Measurements from ENCODE around the gene NEIL1.
A peak's percentile ranks its signal among the peaks of the same experiment; 100 is the strongest.
"Not testable (repeated sequence)": the region's sequence is repeated elsewhere in the genome, so short reads cannot be mapped to it uniquely, and the experiment has no call there.

NEIL1 gene, protein sequence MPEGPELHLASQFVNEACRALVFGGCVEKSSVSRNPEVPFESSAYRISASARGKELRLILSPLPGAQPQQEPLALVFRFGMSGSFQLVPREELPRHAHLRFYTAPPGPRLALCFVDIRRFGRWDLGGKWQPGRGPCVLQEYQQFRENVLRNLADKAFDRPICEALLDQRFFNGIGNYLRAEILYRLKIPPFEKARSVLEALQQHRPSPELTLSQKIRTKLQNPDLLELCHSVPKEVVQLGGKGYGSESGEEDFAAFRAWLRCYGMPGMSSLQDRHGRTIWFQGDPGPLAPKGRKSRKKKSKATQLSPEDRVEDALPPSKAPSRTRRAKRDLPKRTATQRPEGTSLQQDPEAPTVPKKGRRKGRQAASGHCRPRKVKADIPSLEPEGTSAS

DNA sequence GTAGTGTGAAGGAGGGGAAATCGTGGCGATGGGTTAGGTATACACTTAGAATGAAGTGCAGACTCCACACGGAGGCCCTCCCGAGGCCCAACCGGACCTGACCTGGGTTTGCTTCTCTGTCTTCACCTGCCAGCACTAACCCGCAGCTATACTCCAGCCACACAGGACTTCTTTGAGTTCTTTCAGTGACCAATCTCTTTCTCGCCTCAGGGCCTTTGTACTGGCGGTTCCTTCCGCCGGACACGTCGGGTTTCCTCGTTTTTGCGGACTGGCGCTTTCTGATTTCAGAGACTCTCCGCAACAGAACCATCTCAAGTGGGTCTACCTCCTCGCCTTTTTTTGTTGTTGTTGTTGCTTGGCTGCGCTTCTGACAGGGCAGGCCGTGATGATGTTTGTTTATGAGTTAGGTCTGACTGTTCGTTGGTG lies at the start of gene NEIL1:
Gene NEIL1 (plus strand): TSS at position 244 of the 426 bp plus-strand sequence. CDS start 1,867 bp downstream, outside the sequence.
- DNase-seq (ENCODE audit: low read depth) = no peak

- not testable (repeated sequence) for DNase-seq (ENCODE audit: low read depth)
Observed at GRCh38 chr15:75298541-75299310, 48.1 kb upstream of the NEIL1 start.

DNA sequence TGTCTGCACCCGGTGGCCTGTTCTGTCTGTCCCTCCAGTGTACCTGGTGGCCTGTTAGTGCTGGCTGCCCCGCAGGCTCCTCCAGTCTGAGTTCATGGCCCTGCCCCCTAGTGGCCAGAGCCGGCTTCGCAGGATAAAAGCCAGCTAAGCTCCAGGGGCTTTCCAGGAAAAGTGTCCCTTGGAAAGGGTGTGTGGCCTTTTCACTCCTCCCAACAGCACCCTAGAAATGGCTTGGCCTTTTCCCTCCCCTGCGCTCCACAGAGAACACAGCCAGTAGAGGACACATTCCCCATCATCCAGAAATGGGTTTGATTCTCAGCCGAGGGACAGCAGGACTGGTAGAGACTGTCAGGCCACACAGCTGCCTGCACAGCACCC lies 47.5 kb upstream of the NEIL1 start:
- peak; percentile 41 for DNase-seq (ENCODE audit: low read depth)

DNA sequence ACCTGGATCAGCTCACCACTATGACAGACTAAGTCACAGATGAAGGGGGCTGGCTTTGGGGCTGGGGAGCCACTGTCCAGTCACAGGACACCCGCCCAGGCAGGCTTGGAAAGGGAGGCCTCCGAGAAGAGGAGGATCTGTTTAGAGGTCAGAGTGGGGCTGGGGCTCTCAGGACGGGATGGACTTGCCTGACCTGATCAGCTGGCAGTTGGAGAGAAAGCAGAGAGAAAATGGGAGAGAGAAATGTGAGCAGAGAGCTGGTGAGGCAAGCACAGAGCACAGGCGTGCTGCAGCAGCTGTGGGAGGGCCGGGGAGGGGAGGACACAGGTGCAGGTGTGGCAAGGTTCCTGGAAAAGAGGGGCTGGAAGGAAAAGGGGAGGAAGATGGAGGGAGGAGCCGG lies 46.8 kb upstream of the NEIL1 start:
- not testable (repeated sequence) for DNase-seq (ENCODE audit: low read depth)

DNA sequence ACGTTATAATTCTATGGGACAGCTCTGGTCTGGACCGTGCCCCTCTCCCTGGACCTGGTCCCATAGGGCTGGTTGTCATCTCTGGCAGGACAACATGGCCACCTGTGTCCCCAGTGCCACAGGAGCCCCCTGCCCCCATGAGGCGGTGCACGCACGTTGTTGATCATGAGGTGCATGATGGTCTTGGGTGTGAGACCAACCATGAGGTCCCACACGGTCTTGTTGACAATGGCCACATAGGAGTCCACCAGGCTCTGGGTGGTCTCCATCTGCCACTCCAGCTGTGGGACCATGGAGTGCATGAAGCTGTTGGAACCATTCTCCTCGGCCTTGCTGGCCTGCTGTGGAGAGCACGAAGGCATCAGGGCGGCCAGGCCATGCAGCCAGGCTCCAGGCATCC lies 44.5 kb upstream of the NEIL1 start:
- no peak for DNase-seq (ENCODE audit: low read depth)

DNA sequence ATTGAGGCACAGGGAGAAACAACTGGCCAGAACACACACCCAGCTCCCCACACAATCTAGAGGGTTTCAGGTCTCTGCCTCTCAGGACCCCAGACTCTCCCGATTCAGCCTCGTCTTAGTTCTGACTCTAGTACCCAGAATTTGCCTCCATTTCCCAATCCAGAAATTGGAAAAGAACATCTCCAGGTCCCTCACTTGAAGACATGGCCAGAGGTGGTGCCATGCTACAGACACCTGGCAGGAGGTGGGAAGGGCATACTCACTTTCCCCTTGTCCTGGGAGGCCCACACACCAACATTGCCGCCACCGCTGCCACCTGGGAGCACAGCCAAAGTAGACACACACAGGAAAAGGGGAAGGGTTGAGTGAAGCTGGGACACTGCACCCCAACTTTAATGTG lies 44.1 kb upstream of the NEIL1 start:
- DNase-seq (ENCODE audit: low read depth) = not testable (repeated sequence)

DNA sequence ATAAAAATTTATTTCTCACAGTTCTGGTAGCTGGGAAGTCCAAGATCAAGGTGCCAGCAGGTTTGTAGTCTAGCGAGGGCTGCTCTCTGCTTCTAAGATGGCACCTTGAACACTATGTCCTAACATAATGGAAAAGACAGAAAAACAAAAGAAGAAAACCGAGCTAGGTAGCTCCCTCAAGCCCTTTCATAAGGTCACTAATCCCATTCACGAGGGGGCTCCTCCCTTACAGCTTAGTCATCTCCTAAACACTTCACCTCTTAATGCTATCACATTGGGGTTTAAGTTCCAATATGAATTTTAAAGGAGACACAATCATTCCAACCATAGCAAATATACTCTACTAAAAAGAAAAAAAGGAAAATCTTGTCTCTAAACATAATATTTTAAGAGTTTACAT lies 40.7 kb upstream of the NEIL1 start:
- DNase-seq (ENCODE audit: low read depth) = no peak

- DNase-seq (ENCODE audit: low read depth) = no peak
Observed at GRCh38 chr15:75307778-75308390, 39.0 kb upstream of the NEIL1 start.

DNA sequence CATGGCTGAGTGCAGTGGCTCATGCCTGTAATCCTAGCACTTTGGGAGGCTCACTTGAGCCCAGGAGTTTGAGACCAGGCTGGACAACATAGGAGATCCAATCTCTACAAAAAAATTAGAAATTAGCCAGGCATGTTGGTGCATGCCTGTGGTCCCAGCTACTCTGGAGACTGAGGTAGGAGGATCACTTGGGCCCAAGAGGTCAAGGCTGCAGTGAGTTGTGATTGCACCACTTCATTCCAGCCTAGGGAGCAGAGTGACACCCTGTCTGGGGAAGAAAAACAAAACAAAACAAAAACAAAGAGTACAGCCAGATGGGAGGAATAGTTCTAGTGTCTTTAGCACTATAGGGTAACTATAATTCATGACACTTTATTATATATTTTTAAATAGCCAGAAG lies 37.1 kb upstream of the NEIL1 start:
- no peak for DNase-seq (ENCODE audit: low read depth)

DNA sequence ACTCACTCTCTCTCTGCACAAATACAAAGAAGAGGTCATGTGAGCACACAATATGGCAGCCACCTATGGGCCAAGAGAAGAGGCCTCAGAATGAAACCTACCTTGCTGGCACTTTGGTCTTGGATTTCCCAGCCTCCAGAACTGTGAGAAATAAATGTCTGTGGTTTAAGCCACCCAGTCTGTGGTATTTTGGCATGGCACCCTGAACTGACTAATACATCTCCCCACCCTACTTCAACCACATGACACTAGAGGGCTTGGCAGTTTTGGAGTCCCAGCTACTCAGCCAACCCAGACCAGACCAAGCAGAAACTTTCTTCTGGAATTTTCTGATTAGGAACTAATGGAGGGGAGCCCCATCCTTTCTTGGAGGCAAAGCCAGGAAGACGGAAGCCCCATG lies 34.3 kb upstream of the NEIL1 start:
- not testable (repeated sequence) for DNase-seq (ENCODE audit: low read depth)

DNA sequence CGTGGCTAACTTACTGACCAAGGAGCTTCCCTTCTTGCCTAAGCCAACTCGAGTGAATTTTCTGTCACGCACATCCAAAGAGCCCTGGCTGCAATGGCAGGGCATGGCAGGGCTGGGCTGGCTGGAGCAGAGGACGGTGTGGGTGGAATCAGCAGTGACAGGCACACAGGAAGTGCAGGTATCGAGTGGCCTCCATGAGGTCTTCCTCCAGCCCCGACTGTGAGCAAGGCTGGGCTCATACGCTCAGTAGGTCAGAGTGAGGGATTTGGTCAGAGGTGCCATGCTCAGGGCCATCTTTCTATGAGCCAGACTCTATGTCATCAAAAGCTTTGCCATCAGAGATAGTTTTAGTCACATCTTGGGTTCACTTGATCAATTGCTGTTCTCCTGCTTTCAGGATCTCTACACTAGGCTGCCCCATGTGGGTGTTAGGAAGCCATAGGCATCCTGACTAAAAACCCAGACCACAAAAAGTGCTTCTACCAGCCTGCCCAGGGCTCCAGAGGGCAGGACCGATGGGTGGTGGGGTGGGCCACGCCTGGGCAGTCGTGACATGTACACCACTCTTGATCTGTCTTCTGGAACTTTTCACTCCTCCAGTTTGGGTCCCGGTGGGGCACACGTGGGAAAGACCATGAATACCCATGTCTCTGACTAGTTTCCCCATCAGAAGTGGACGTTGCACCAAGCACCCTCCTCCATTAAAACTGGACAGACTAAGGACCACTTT lies 33.6 kb upstream of the NEIL1 start:
- no peak for DNase-seq (ENCODE audit: low read depth)

- no peak for DNase-seq (ENCODE audit: low read depth)
Observed at GRCh38 chr15:75314552-75315290, 32.1 kb upstream of the NEIL1 start.

- DNase-seq (ENCODE audit: low read depth) = not testable (repeated sequence)
Observed at GRCh38 chr15:75319231-75319897, 27.5 kb upstream of the NEIL1 start.

- no peak for DNase-seq (ENCODE audit: low read depth)
Observed at GRCh38 chr15:75321711-75322110, 25.1 kb upstream of the NEIL1 start.

- no peak for DNase-seq (ENCODE audit: low read depth)
Observed at GRCh38 chr15:75325922-75326321, 20.9 kb upstream of the NEIL1 start.

DNA sequence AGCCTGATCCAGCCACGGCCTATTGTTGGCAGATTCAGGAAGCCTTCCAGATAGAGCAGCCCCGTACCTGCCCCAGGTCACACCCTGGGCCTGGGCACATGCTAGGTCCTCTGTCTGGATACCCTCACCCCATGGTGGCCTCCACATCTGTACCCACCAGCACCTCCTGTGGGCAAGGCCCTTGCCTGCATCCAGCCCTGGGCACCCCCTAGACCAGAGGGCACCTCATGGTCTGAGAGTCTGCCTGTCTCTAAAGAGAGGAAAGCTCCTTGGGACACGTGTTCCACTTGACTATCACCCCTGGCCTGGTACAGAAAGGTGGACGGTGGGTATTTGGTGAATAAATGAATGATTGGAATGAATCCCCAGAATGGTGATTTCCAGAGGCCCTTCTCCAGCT lies 19.8 kb upstream of the NEIL1 start:
- no peak for DNase-seq (ENCODE audit: low read depth)

- no peak for DNase-seq (ENCODE audit: low read depth)
Observed at GRCh38 chr15:75327491-75327890, 19.3 kb upstream of the NEIL1 start.

DNA sequence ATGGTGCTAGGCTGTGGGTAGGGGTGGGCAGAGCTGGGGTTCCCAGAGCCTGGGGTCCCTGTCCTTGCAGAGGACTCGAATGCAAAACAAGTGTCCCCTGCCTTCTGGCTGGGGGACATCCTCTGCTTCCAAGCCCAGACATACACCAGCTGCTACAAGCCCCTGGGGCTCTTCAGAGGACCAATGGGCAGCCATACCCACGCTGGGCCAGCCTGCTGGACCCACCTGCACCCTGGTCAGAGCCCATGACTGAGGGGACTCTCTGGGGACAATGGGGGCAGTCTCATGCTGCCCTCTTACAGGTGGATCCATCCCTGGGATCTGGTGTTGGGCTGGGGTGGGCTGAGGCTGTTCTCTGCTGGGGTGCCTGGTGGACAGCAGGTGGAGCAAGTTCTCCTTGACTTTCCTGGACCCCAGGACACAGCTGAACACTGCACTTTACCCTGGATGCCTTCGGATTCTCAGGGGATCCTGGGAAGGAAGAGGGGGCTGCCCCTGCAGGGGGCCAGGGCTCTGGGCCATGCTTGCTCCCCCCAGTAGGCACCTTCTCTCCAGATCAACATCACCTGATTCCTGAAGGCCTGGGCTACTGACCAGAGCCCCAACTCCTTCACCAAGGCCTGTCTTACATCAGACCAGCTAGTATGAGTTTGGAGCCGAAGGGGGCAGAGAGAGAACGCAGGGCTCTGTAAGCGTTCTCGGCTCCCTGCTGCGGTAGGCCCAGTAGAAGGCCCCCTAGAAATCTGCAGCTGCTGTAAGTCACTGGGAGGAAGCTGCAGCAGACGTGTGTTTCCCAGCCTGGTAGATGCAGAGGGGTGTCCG lies 18.1 kb upstream of the NEIL1 start:
- DNase-seq (ENCODE audit: low read depth) = no peak

DNA sequence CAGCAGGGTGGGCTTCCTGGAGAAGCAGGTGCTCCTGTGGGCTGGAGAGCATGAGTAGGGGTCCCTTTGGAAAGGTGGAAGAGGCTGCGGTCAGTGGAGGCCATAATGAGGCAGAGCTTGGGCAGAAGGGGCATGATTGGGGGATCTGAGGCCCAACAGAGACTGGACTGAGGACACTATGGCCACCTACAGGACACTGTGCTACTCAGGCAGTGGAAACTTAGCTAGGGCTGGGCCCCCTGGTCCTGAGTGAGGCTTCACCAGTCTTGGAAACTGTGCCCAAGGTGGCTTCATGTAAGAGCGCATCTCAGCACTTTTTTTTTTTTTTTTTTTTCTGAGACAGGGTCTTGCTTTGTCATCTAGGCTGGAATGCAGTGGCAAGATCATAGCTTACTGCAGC lies 17.3 kb upstream of the NEIL1 start:
- no peak for DNase-seq (ENCODE audit: low read depth)

DNA sequence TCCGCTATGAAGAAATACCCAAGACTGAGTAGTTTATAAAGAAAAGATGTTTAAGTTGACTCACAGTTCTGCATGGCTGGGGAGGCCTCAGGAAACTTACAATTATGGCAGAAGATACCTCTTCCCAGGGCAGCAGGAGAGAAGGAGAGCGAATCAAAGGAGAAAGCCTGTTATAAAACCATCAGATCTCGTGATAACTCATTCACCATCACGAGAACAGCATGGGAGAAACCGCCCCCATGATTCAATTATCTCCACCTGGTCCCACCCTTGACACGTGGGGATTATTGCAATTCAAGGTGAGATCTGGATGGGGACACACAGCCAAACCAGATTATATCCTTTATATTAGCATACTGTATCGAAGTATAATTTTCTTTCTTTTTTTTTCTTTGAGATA lies 14.7 kb upstream of the NEIL1 start:
- DNase-seq (ENCODE audit: low read depth) = not testable (repeated sequence)
